ENCODE data around the gene NOX5. TPM values are rescaled to one million over a fixed set of nuclear protein-coding genes. Genes with fewer than 3 reads are reported as not detected.

Gene NOX5
- total RNA-seq, 4 donors from 2014 or later, result 0.33 to 2.1 (median 0.39) TPM

DNA sequence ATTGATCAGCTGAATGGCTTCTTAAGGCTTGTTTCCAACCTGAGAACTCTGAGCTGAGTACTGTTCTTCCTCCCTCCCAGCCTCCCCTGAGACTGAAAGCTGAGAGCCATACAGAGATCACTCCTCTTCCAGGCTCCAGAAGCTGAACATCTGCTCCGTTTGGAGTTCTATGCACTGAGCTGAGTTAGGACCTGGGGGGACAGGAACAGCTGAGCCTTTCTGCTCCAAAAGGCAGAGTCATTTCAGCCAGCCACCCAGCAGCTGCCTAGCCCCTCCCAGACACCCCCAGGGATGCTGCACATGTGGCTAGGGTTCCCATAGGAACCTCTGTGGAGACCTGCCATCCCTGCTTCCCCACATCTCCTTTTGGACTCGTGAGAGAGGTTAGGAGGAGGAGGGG is 81.7 kb downstream of the NOX5 start:
- TF ChIP-seq, protein P1, sequence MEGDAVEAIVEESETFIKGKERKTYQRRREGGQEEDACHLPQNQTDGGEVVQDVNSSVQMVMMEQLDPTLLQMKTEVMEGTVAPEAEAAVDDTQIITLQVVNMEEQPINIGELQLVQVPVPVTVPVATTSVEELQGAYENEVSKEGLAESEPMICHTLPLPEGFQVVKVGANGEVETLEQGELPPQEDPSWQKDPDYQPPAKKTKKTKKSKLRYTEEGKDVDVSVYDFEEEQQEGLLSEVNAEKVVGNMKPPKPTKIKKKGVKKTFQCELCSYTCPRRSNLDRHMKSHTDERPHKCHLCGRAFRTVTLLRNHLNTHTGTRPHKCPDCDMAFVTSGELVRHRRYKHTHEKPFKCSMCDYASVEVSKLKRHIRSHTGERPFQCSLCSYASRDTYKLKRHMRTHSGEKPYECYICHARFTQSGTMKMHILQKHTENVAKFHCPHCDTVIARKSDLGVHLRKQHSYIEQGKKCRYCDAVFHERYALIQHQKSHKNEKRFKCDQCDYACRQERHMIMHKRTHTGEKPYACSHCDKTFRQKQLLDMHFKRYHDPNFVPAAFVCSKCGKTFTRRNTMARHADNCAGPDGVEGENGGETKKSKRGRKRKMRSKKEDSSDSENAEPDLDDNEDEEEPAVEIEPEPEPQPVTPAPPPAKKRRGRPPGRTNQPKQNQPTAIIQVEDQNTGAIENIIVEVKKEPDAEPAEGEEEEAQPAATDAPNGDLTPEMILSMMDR (IDR thresholded peaks at IDR 0.05; ENCODE audit: low read depth), result no peak

DNA sequence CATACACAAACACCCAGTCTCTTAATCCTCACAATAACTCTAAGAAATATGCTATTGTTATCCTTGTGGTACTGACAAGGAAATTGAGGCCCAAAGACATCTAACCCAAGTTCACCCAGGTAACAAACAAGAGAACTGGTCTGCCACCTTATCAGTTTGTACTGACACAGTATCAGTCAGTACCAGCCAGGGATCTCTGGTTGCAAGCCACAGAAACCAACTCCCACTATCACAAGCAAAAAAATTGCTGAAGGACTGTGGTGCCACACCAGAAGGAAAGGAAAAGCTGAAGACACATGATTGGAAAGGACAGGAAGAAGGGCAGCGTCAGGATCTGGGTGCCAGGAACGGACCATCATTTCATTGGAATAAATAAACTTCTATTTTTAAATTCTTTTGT is 82.1 kb downstream of the NOX5 start:
- TF ChIP-seq, protein P1 (IDR thresholded peaks at IDR 0.05; ENCODE audit: low read depth), result no peak

DNA sequence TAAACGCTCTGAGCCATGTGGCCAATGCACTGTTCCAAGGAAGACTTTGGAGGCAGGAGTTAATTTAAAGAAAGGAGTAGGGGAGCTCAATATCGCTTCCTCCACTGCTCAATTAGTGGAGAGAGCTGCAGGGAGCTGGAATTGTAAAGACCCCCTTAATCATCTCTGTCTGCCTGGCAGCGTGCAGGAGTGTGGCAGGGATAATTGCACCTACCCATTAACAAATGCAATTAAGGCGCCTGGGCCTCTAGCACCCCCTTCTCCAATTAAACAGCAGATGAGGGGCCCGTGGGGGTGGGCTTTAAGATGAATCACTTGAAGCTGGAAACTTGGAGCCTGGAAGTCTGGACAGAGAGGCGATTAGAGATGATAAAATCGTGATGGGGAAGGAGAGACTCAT is 84.3 kb downstream of the NOX5 start:
- TF ChIP-seq, protein P1 (IDR thresholded peaks at IDR 0.05; ENCODE audit: low read depth), result no peak

DNA sequence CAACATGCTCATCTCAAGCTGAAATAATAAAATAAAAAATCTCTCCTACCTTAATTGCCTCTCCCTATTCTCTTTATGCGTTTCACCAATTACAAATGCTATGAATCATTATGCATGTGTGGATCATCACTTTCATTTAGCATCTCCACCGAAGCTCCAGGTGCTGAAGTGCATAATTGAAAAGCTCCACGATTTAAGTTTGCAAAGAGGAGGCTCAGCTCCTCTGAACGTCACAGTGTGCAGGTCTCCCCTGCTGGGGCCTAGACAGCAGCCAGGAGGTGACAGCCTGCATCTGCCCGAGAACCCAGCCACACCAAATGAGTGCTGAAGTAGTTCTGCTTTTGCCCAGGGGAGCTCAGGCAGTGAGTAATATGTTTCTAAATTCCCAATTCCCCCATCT is 85.4 kb downstream of the NOX5 start:
- TF ChIP-seq, protein P1 (IDR thresholded peaks at IDR 0.05; ENCODE audit: low read depth), result no peak

DNA sequence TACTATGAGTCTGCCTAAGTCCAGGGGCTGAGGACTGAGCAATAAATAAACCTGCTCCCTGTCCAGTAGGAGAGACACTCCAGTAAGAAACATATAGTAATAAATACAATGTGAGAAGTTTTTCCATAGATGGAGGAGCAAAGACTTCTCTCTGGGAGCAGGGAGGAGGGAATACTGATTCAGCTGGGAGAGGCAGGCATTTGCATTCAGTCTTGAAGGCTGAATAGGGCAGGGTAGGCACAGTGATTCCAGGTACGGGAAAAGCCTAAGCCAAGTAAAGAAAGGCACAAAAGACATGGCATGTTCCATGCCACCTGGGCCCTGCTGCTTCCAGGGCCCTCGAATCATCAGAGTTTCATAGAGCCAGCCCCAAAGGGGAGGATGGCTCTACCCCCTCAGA is 86.3 kb downstream of the NOX5 start:
- TF ChIP-seq, protein P1 (IDR thresholded peaks at IDR 0.05; ENCODE audit: low read depth), result no peak

DNA sequence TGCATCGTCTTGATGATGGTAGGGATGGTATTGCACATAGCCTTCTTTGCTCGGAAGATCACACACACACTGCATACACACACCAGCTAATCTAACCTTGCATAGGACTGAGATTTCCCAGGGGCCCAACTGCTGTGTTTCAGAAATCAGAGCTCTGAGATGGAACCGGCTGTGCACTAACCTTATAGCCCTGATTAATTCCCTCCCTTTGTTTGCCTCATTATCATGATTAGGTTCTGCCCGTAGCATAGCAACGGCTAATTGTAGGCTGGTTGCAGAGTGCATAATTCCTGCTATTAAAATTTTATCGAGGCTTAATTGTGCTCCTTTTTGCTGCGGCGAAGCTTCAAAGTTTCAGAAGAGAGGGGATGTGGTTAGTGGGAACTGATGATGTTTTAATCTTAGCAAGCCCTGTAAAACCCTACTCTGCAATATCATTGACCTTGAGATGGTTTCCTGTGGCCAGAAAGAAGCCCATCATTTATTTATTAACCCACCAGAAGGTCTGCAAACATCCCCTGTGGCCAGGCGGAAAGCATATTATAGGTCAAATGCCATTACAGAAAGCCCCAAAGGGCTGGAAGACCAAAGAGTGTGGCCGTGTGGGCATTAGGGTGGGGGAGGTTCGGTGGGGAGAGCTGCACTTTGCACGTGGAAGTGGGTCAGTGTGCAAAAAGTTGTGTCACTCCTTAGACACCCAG is 89.7 kb downstream of the NOX5 start:
- TF ChIP-seq, protein P1 (IDR thresholded peaks at IDR 0.05; ENCODE audit: low read depth), result no peak

DNA sequence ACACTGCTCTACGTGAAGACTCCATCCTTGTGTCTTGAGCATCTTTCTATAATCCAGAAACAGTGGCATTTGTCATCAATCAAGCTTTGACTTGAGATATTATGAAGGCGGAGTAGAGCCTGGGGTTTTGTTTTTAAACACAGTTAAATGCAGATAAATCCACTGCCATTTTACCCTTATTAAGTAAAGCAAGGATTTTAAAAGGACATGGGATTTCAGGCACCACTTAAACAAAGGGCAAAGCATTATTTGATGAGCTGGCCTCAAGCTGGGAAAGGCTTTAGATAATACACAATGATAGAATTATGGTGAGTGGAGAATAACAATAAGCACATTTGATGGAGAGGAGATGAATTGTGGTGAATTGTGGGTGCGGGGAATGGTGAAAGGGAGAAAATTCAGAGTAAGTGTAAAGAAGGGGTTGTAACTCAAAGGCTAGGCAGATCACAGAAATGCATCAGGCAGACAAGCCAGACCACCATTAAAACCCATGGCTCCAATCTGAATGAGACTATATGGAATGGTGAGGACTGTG is 91.0 kb downstream of the NOX5 start:
- TF ChIP-seq, protein P1 (IDR thresholded peaks at IDR 0.05; ENCODE audit: low read depth), result no peak

Measured in subcutaneous adipose tissue (tissue), 4 donors.